NOMO-1 (cell line): Measurements from ENCODE around the gene OR5T2.
"Not testable (repeated sequence)": the region's sequence is repeated elsewhere in the genome, so short reads cannot be mapped to it uniquely, and the experiment has no call there.

ENCODE experiments used
- DNase-seq, 2 experiments: peaks; one replicate each; lab custom pipeline; 2025; ENCODE audit not compliant: unreplicated experiment in 2 of 2; lab: John Stamatoyannopoulos, UW

The OR5T2 gene

DNA sequence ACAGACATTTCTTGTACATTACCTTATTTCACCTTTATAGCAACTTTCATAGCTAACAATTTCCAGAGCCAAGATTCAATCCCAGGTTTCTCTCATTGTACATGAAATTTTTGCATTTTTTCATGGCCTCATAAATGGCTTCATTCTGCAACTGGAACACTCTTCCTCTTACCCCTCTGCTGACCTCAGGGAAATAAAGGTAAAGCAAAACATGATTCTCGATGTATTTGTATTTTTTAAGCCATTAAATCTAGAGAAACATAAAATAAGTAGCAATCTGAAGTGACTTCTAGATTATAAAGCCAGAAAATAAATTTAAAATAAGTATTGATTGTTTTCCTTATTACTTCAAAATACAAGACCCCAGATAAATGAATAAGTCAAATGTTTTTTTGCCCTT lies at the start of gene OR5T2:
Gene OR5T2 (minus strand): TSS at position 101 of the 400 bp plus-strand sequence. CDS start 1,193 bp downstream, outside the sequence.
- no peak for DNase-seq

DNA sequence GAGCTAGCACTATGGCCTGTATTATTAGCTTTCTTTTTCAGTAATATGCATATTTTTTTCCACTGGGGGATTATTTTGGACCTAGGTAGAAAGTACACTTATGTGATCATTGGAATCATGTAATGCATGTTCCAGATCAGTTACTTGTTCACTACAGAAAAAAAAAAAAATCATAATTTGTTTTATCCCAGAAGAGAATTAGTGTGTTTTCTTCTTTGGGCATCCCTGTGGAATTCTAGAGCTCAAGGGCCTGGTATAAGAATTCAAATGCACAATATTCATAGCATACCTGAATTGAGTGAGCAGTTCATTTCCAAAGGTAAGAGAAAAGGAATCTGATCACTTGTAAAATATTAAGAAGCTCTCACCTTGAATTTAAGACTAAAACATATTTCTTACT lies 39.8 kb upstream of the OR5T2 start, which contains the start of gene OR5T1:
Gene OR5T1 (plus strand): TSS at position 301 of the 400 bp plus-strand sequence. CDS start 1,485 bp downstream, outside the sequence.
- no peak for DNase-seq

DNA sequence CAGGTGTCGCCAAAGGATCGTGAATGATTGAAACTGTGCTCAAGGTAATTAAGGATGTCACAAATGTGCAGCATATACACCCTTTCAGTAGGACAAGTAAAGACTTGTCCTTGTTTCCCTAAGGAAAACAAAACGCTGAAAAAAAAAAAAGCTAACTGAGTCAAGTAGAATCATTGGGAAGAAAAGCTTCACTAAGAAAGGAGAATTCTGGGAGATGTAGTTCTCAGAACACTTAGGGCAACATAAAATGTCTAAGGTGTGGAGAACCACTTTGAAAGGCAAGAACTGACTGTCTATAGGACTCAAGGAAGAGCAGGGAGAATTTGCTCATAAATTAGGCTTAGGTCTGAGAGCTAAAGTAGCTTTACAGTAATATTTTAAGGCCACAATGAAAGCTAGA lies 37.0 kb upstream of the OR5T2 start:
- DNase-seq = no peak

DNA sequence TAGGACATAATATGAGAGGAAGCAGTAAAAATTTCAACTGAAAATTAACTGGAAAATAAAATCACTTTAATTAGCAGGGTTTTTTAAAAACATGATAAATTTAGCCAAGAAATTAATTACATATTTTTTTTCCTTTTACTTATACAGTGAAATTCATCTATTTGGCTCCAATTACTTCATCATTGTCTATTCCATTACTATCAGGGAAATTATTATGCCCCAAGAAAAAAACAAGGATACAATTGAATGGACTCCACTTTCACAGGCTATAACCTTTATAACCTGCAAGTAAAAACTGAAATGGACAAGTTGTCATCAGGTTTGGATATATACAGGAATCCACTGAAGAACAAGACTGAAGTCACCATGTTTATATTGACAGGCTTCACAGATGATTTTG lies 17.9 kb upstream of the OR5T2 start, which contains the start of gene OR5T3:
Gene OR5T3 (plus strand): TSS at position 301 of the 400 bp plus-strand sequence. CDS start 0 bp downstream, at position 301.
- no peak for DNase-seq

DNA sequence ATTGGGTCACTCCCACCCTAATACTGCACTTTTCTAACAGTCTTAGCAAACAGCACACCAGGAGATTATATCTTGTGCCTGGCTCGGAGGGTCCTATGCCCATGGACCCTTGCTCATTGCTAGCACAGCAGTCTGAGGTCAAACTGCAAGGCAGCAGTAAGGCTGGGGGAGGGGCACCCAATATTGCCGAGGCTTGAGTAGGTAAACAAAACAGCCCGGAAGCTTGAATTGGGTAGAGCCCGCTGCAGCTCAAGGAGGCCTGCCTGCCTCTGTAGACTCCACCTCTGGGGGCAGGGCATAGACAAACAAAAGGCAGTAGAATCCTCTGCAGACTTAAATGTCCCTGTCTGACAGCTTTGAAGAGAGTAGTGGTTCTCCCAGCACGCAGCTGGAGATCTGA lies 14.3 kb downstream of the OR5T2 start:
- not testable (repeated sequence) for DNase-seq

DNA sequence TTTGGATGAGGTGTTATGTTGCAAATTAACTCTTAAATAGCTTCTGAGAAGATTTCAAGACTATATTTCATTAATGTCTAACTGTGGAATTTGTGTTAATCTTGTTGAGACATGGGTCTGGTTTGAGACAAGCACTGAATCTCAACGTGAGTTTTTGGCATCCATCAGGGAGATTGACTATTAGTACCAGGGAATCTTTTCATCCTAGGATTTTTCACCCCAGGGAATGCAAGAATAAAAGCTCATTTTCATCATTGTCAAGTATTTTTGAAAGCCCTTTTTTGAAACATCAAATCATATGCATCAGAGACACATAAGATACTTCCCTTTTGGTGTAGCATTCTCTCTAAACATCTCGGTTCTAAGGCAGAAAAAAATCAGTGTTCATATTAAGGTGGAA lies 19.5 kb downstream of the OR5T2 start:
- no peak for DNase-seq

DNA sequence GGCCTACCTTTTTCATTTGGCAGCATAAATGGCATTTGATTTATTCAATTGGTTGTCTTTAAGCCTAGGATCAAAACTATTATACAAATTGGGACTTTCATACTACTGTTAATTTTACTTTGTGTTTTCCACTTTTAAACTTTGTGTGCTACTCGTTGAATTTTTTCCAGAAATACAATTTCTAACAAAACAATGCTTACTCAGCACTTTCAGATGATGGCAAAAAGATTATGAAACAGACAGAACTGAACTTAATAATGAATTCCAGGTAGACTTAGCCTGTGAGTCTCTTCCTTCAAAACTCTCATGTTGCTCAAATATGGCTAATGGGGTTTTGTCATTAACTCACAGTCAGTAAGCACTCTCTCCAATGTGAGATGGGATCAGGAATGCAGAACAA lies 26.3 kb downstream of the OR5T2 start:
- no peak for DNase-seq

DNA sequence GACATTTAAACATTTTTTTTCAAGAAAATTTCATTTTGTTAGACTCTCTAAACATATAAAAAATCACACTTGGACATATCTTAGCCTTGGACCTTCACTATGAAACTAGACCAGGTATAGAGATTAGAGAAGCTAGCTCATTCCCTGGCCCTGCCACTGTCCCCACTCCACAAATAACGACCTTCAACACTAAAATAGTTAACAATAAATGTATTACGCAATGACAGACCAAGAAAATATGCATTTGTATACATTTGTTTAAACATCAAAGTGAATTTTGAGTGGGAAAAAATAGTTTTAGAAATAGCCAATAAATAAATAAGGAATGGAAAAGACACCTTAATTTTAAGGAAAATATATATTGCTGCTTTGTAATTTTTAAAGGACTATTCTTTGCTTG lies 36.7 kb downstream of the OR5T2 start:
- no peak for DNase-seq

DNA sequence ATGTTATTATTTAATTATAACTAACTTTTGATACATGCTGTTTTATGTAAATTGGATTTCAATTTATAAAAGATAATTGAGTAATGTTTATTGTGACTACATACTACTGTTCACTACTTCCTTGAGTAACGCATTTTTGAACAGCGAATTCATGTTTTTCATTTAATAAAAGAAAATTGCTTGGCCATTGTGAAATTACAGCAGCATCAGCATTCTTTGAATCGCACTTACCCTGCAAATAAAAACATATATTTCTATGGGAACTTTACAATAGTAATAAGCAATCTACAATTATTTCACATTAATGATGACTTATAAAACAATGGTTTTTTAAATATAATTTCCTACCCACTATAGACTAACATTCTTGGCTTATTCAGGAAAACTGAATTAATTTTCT lies 37.4 kb downstream of the OR5T2 start:
- no peak for DNase-seq

DNA sequence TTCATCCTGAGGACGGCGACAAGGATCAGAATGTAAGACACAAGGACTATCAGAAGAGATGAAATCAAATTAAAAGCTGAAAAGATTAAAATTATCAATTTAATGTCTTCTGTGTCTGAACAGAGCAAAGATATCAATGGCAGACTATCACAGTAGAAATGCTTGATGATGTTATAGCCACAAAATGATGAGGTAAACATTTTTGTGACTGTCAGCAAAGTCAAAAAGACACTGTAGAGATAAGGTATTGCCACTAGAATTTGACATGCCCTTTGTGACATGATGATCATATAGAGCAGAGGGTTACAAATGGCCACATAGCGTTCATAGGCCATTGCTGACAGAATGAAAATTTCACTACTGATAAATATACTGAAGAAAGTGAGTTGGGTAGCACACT lies 45.5 kb downstream of the OR5T2 start:
- no peak for DNase-seq

DNA sequence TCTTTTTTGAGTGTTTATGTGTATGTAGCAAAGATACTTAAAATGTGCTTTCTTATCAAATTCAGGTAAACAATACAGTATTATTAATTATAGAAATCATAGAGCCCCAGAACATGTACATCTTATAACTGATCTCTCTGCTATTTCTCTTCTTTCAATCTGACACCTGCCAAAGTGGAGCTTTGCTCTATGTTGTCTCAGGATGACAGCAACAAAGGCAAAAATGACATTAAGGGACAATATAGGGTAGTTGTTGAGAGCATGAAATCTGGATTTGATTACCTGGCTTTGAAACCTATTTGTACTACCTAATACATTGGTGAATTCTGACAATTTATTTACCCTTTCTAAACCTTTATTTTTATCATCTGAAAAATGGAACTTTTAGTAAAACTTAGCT lies 50.6 kb downstream of the OR5T2 start:
- no peak for DNase-seq
